Measurements from ENCODE around the gene FGFRL1. TPM values are rescaled to one million over a fixed set of nuclear protein-coding genes. Genes with fewer than 3 reads are reported as not detected.

FGFRL1 gene
- polyA plus RNA-seq, 1 donor from 2014 or later: 0.97 TPM

- no peak overlapping the region for H3K4me3 ChIP-seq (ENCODE audit: low read length)
- H3K27ac ChIP-seq (ENCODE audit: low read length): no peak overlapping the region
- TF ChIP-seq RAD21 (conservative IDR thresholded peaks at IDR 0.05): no peak
- no peak for TF ChIP-seq EP300 (conservative IDR thresholded peaks at IDR 0.05; ENCODE audit: poor library complexity, severe bottlenecking)
- no peak for TF ChIP-seq MXI1 (conservative IDR thresholded peaks at IDR 0.05; ENCODE audit: poor library complexity, severe bottlenecking)
- TF ChIP-seq SMC3 (conservative IDR thresholded peaks at IDR 0.05; ENCODE audit: poor library complexity): no peak
- TF ChIP-seq CTCF (IDR thresholded peaks at IDR 0.05; ENCODE audit: poor library complexity, severe bottlenecking): no peak
- TF ChIP-seq REST (IDR thresholded peaks at IDR 0.05; ENCODE audit: borderline replicate concordance): no peak
- TF ChIP-seq EZH2 (IDR thresholded peaks at IDR 0.05; ENCODE audit: borderline replicate concordance, insufficient read depth, low read length, poor library complexity, severe bottlenecking): no peak
- no peak for TF ChIP-seq TAF1 (IDR thresholded peaks at IDR 0.05; ENCODE audit: low read depth)
- no peak for TF ChIP-seq POLR2AphosphoS5 (IDR thresholded peaks at IDR 0.05)
- H3K36me3 ChIP-seq (ENCODE audit: insufficient read depth, low read length): no peaks in the 10 kb centered on the region
- no peaks in the 10 kb centered on the region for H4K20me1 ChIP-seq (ENCODE audit: insufficient read depth)
- no peak overlapping the region for H3K9ac ChIP-seq (ENCODE audit: low read length)
- peaks cover 64% of the 10 kb centered on the region for H3K27me3 ChIP-seq (ENCODE audit: insufficient read depth, low read depth, low read length)
- H3K79me2 ChIP-seq (replicated peaks; ENCODE audit: insufficient read depth, low read length): no peaks in the 10 kb centered on the region
- peaks cover 4% of the 10 kb centered on the region for H3K9me3 ChIP-seq (ENCODE audit: low read length)
- no peak overlapping the region for H2AFZ ChIP-seq (ENCODE audit: low read depth, low read length)
- no peaks in the 10 kb centered on the region for H3F3A ChIP-seq (ENCODE audit: insufficient read depth, low read length, poor library complexity, severe bottlenecking)
- H3K9me2 ChIP-seq (ENCODE audit: insufficient read depth, low read length): no peaks in the 10 kb centered on the region
- no peak overlapping the region for H3K4me2 ChIP-seq (ENCODE audit: low read length)
Observed at GRCh38 chr4:1004557-1005485, 6.6 kb upstream of the FGFRL1 start.

GRCh38 chr4:1006856-1007255 is 4.6 kb upstream of the FGFRL1 start:
- Histone ChIP-seq H2AFZ (ENCODE audit: low read depth, low read length) (no peak overlapping the region), H3K27me3 (ENCODE audit: insufficient read depth, low read depth, low read length) (peaks cover 64% of the 10 kb centered on the region)
- TF ChIP-seq EP300 (conservative IDR thresholded peaks at IDR 0.05; ENCODE audit: poor library complexity, severe bottlenecking) (no peak), SMC3 (conservative IDR thresholded peaks at IDR 0.05; ENCODE audit: poor library complexity) (no peak), RAD21 (conservative IDR thresholded peaks at IDR 0.05) (no peak), MXI1 (conservative IDR thresholded peaks at IDR 0.05; ENCODE audit: poor library complexity, severe bottlenecking) (no peak), REST (IDR thresholded peaks at IDR 0.05; ENCODE audit: borderline replicate concordance) (no peak), CTCF (IDR thresholded peaks at IDR 0.05; ENCODE audit: poor library complexity, severe bottlenecking) (no peak), TAF1 (IDR thresholded peaks at IDR 0.05; ENCODE audit: low read depth) (no peak), POLR2AphosphoS5 (IDR thresholded peaks at IDR 0.05) (no peak), EZH2 (IDR thresholded peaks at IDR 0.05; ENCODE audit: borderline replicate concordance, insufficient read depth, low read length, poor library complexity, severe bottlenecking) (no peak)

More at GRCh38 chr4:1006856-1007255, 4.6 kb upstream of the FGFRL1 start:
- Histone ChIP-seq H3K9me3 (ENCODE audit: low read length) (peaks cover 2% of the 10 kb centered on the region), H3K9me2 (ENCODE audit: insufficient read depth, low read length) (no peaks in the 10 kb centered on the region), H3F3A (ENCODE audit: insufficient read depth, low read length, poor library complexity, severe bottlenecking) (no peaks in the 10 kb centered on the region), H3K36me3 (ENCODE audit: insufficient read depth, low read length) (no peaks in the 10 kb centered on the region), H3K4me2 (ENCODE audit: low read length) (no peak overlapping the region), H4K20me1 (ENCODE audit: insufficient read depth) (no peaks in the 10 kb centered on the region), H3K9ac (ENCODE audit: low read length) (no peak overlapping the region), H3K27ac (ENCODE audit: low read length) (no peak overlapping the region), H3K79me2 (replicated peaks; ENCODE audit: insufficient read depth, low read length) (no peaks in the 10 kb centered on the region), H3K4me3 (ENCODE audit: low read length) (no peak overlapping the region)

All from neural cell (in vitro differentiated cells).